Activated naive CD4-positive, alpha-beta T cell treated with anti-CD3 and anti-CD28 coated beads for 36 hours (primary cell): ENCODE data around the gene LRRC73. TPM values are rescaled to one million over a fixed set of nuclear protein-coding genes. Genes with fewer than 3 reads are reported as not detected.
"Not testable (repeated sequence)": the region's sequence is repeated elsewhere in the genome, so short reads cannot be mapped to it uniquely, and the experiment has no call there.

ENCODE experiments used
- CTCF ChIA-PET: fragments of 350-600 bp; sonication (Branson Sonifier 250); formaldehyde crosslinking; loops from one replicate; lab custom pipeline; 2021; ENCODE audit warnings: antibody characterized with exemption; lab: Charles Lee
- DNase-seq: peaks from one replicate; pipeline ENCODE4 v3.0.0-alpha.2; 2020
- H3K27ac Mint-ChIP-seq: one replicate; pipeline ENCODE4 v1.8.0; 2021; ENCODE audit warnings: mild to moderate bottlenecking, mixed read lengths
- H3K27me3 Mint-ChIP-seq: one replicate; pipeline ENCODE4 v1.8.0; 2021; ENCODE audit warnings: low read depth, mixed read lengths
- H3K36me3 Mint-ChIP-seq: one replicate; pipeline ENCODE4 v1.8.0; 2021; ENCODE audit warnings: low read depth, mixed read lengths
- H3K4me1 Mint-ChIP-seq: one replicate; pipeline ENCODE4 v1.8.0; 2021; ENCODE audit warnings: low read depth, mixed read lengths
- H3K4me3 Mint-ChIP-seq: one replicate; pipeline ENCODE4 v1.8.0; 2021; ENCODE audit warnings: mild to moderate bottlenecking, moderate library complexity, mixed read lengths
- H3K9me3 Mint-ChIP-seq: one replicate; pipeline ENCODE4 v1.8.0; 2021; ENCODE audit warnings: mixed read lengths
- intact Hi-C: fragments of 100-400 bp; cut with micrococcal nuclease; formaldehyde crosslinking; loops from one replicate; pipeline ENCODE4 v1.15.1; 2023
- total RNA-seq, 2 experiments: library from RNA; stranded (reverse); gene quantifications; one replicate each; pipeline ENCODE4 v1.2.3, GENCODE V29; 2021

LRRC73 gene
- total RNA-seq: under 1 TPM; 0.10 to 0.17 TPM

- intact Hi-C loops: loop anchor here (1.0 to 10.0 kb wide), 3 partner anchors 141 to 608 kb away; partner anchors contain the start of genes PTK7 and ZNF318
- Mint-ChIP-seq H3K27ac (no peak within 1 kb of the TSS), H3K9me3 (no peaks in the 10 kb centered on the region), H3K36me3 (peaks cover 5% of the 10 kb centered on the region), H3K27me3 (peaks cover 14% of the 10 kb centered on the region), H3K4me1 (peaks cover 19% of the 10 kb centered on the region), H3K4me3 (peak within 1 kb of the TSS; percentile 68)
- CTCF ChIA-PET: interaction anchor here (1.4 to 5.0 kb wide), 2 partner anchors 54 to 82 kb away, joined by 3 to 69 read pairs; partner anchors contain the start of genes ABCC10 and DLK2
- peak; percentile 65 for DNase-seq
Observed at GRCh38 chr6:43509984-43510826, at the start of gene LRRC73. Gene LRRC73, minus strand, starts transcription at chr6:43510346. Its CDS starts 561 bp downstream, at chr6:43509785.

GRCh38 chr6:43559328-43559727, 49.2 kb upstream of the LRRC73 start:
- Mint-ChIP-seq H3K4me3 (no peak overlapping the region), H3K9me3 (no peaks in the 10 kb centered on the region), H3K36me3 (peaks cover 56% of the 10 kb centered on the region), H3K27ac (no peak overlapping the region), H3K4me1 (no peaks in the 10 kb centered on the region), H3K27me3 (no peaks in the 10 kb centered on the region)
- no peak for DNase-seq
- CTCF ChIA-PET: interaction anchor here (0.7 to 1.3 kb wide), 2 partner anchors 9 to 12 kb away, joined by 3 read pairs; no protein-coding TSS in a partner anchor
- intact Hi-C loops: no loop called here

GRCh38 chr6:43557620-43558019, 47.5 kb upstream of the LRRC73 start:
- H3K9me3 Mint-ChIP-seq, H3K27me3 Mint-ChIP-seq, intact Hi-C loops, H3K4me1 Mint-ChIP-seq, DNase-seq, H3K4me3 Mint-ChIP-seq, H3K27ac Mint-ChIP-seq, CTCF ChIA-PET: not testable (repeated sequence)
- H3K36me3 Mint-ChIP-seq: peaks cover 66% of the 10 kb centered on the region

- Mint-ChIP-seq H3K27ac (no peak overlapping the region), H3K4me1 (no peaks in the 10 kb centered on the region), H3K9me3 (no peaks in the 10 kb centered on the region), H3K4me3 (no peak overlapping the region), H3K27me3 (no peaks in the 10 kb centered on the region), H3K36me3 (peaks cover 53% of the 10 kb centered on the region)
- CTCF ChIA-PET: interaction anchor here (1.0 to 2.7 kb wide), 3 partner anchors 23 to 61 kb away, joined by 5 to 8 read pairs (median 5); no protein-coding TSS in a partner anchor
- intact Hi-C loops: no loop called here
- no peak for DNase-seq
Observed at GRCh38 chr6:43547222-43547621, 37.1 kb upstream of the LRRC73 start.

- H3K27ac Mint-ChIP-seq: no peak overlapping the region
- peaks cover 52% of the 10 kb centered on the region for H3K36me3 Mint-ChIP-seq
- intact Hi-C loops: no loop called here
- H3K9me3 Mint-ChIP-seq: no peaks in the 10 kb centered on the region
- H3K27me3 Mint-ChIP-seq: no peaks in the 10 kb centered on the region
- DNase-seq: no peak
- H3K4me3 Mint-ChIP-seq: no peak overlapping the region
- CTCF ChIA-PET: interaction anchor here (0.5 kb wide), 1 partner anchor 590 kb away, joined by 3 read pairs; no protein-coding TSS in a partner anchor
- H3K4me1 Mint-ChIP-seq: no peaks in the 10 kb centered on the region
Observed at GRCh38 chr6:43544461-43544860, 34.3 kb upstream of the LRRC73 start.

- Mint-ChIP-seq H3K36me3 (peaks cover 51% of the 10 kb centered on the region), H3K4me3 (no peak overlapping the region), H3K27ac (no peak overlapping the region), H3K9me3 (no peaks in the 10 kb centered on the region), H3K27me3 (no peaks in the 10 kb centered on the region), H3K4me1 (no peaks in the 10 kb centered on the region)
- CTCF ChIA-PET: interaction anchor here (1.0 kb wide), 1 partner anchor 14 kb away, joined by 4 read pairs; no protein-coding TSS in a partner anchor
- DNase-seq: no peak
- intact Hi-C loops: no loop called here
Observed at GRCh38 chr6:43541774-43542471, 31.8 kb upstream of the LRRC73 start.

GRCh38 chr6:43540507-43540906, 30.4 kb upstream of the LRRC73 start:
- CTCF ChIA-PET: no interaction called here
- no peaks in the 10 kb centered on the region for H3K4me1 Mint-ChIP-seq
- H3K27ac Mint-ChIP-seq: no peak overlapping the region
- intact Hi-C loops: no loop called here
- no peak overlapping the region for H3K4me3 Mint-ChIP-seq
- peaks cover 44% of the 10 kb centered on the region for H3K36me3 Mint-ChIP-seq
- no peaks in the 10 kb centered on the region for H3K27me3 Mint-ChIP-seq
- DNase-seq: no peak
- H3K9me3 Mint-ChIP-seq: no peaks in the 10 kb centered on the region

GRCh38 chr6:43539409-43539808, 29.3 kb upstream of the LRRC73 start:
- H3K36me3 Mint-ChIP-seq: peaks cover 38% of the 10 kb centered on the region
- H3K9me3 Mint-ChIP-seq, H3K4me3 Mint-ChIP-seq, H3K4me1 Mint-ChIP-seq, intact Hi-C loops, DNase-seq, H3K27ac Mint-ChIP-seq, H3K27me3 Mint-ChIP-seq: not testable (repeated sequence)
- CTCF ChIA-PET: interaction anchor here (0.6 kb wide), 1 partner anchor 100 kb away, joined by 3 read pairs; no protein-coding TSS in a partner anchor

- H3K4me1 Mint-ChIP-seq, DNase-seq, H3K27ac Mint-ChIP-seq, intact Hi-C loops, H3K9me3 Mint-ChIP-seq, H3K27me3 Mint-ChIP-seq, H3K4me3 Mint-ChIP-seq: not testable (repeated sequence)
- CTCF ChIA-PET: interaction anchor here (0.6 kb wide), 1 partner anchor 100 kb away, joined by 3 read pairs; no protein-coding TSS in a partner anchor
- H3K36me3 Mint-ChIP-seq: peaks cover 37% of the 10 kb centered on the region
Observed at GRCh38 chr6:43538986-43539385, 28.8 kb upstream of the LRRC73 start.

GRCh38 chr6:43532201-43532600, 22.1 kb upstream of the LRRC73 start:
- CTCF ChIA-PET: interaction anchor here (0.6 to 0.8 kb wide), 2 partner anchors 28 to 527 kb away, joined by 3 read pairs; no protein-coding TSS in a partner anchor
- Mint-ChIP-seq H3K27me3 (no peaks in the 10 kb centered on the region), H3K27ac (no peak overlapping the region), H3K4me3 (no peak overlapping the region), H3K4me1 (no peaks in the 10 kb centered on the region), H3K36me3 (peaks cover 38% of the 10 kb centered on the region), H3K9me3 (no peaks in the 10 kb centered on the region)
- DNase-seq: no peak
- intact Hi-C loops: no loop called here

GRCh38 chr6:43524483-43524961, 14.4 kb upstream of the LRRC73 start:
- Mint-ChIP-seq H3K27me3 (no peaks in the 10 kb centered on the region), H3K9me3 (no peaks in the 10 kb centered on the region), H3K36me3 (peaks cover 50% of the 10 kb centered on the region), H3K4me1 (peaks cover 3% of the 10 kb centered on the region), H3K4me3 (no peak overlapping the region), H3K27ac (peak overlapping the region; percentile 65)
- no peak for DNase-seq
- CTCF ChIA-PET: interaction anchor here (0.6 to 0.9 kb wide), 2 partner anchors 36 to 295 kb away, joined by 3 to 4 read pairs; partner anchors contain the start of gene DNPH1
- intact Hi-C loops: no loop called here

- Mint-ChIP-seq H3K27me3 (no peaks in the 10 kb centered on the region), H3K9me3 (no peaks in the 10 kb centered on the region), H3K4me3 (no peak overlapping the region), H3K36me3 (peaks cover 46% of the 10 kb centered on the region), H3K27ac (no peak overlapping the region), H3K4me1 (peaks cover 3% of the 10 kb centered on the region)
- intact Hi-C loops: no loop called here
- DNase-seq: no peak
- CTCF ChIA-PET: no interaction called here
Observed at GRCh38 chr6:43523284-43523683, 13.1 kb upstream of the LRRC73 start.
